Stimulated activated CD4-positive, alpha-beta T cell treated with anti-CD3 and anti-CD28 coated beads, Interleukin-4, amount 100 ng/mL, for 4 hours (primary cell): ENCODE measurements around the gene SOS1.
"Not testable (repeated sequence)": the region's sequence is repeated elsewhere in the genome, so short reads cannot be mapped to it uniquely, and the experiment has no call there.

Source experiments
- DNase-seq, 2 experiments: peaks; one replicate each; pipeline ENCODE4 v3.0.0-alpha.2; 2020

The SOS1 gene

GRCh38 chr2:39138187-39138836 lies 17.5 kb upstream of the SOS1 start:
- DNase-seq, result not testable (repeated sequence)

GRCh38 chr2:39136799-39137198 lies 15.9 kb upstream of the SOS1 start:
- DNase-seq, result no peak

- peak in 1 of 2 experiments; percentile 17 for DNase-seq
These were observed 14.9 kb upstream of the SOS1 start for GRCh38 chr2:39135690-39136259.

GRCh38 chr2:39133215-39133851 lies 12.5 kb upstream of the SOS1 start:
- DNase-seq, result no peak

- DNase-seq, result peak; percentile 38 to 74
These were observed 8.1 kb upstream of the SOS1 start for GRCh38 chr2:39128919-39129391.

GRCh38 chr2:39127973-39128372 lies 7.1 kb upstream of the SOS1 start:
- DNase-seq, result peak; percentile 15 to 29

- DNase-seq, result peak in 1 of 2 experiments; percentile 17
These were observed 3.9 kb upstream of the SOS1 start for GRCh38 chr2:39124746-39125057.

GRCh38 chr2:39124000-39124745 lies 3.3 kb upstream of the SOS1 start:
- peak; percentile 93 to 95 for DNase-seq

GRCh38 chr2:39123436-39123999 lies 2.7 kb upstream of the SOS1 start:
- DNase-seq, result no peak

- no peak for DNase-seq
These were observed 742 bp upstream of the SOS1 start for GRCh38 chr2:39121523-39122063.

- DNase-seq, result no peak
These were observed 405 bp downstream of the SOS1 start for GRCh38 chr2:39120521-39120770.

GRCh38 chr2:39119732-39120520 lies 925 bp downstream of the SOS1 start:
- DNase-seq, result peak; percentile 48 to 63

GRCh38 chr2:39118786-39119499 lies 1.9 kb downstream of the SOS1 start:
- no peak for DNase-seq

GRCh38 chr2:39115556-39115955 lies 5.3 kb downstream of the SOS1 start:
- DNase-seq, result no peak

GRCh38 chr2:39114771-39115170 lies 6.1 kb downstream of the SOS1 start:
- DNase-seq, result no peak

- DNase-seq, result no peak
These were observed 11.3 kb downstream of the SOS1 start for GRCh38 chr2:39109537-39109936.

GRCh38 chr2:39108377-39108776 lies 12.5 kb downstream of the SOS1 start:
- no peak for DNase-seq

GRCh38 chr2:39107724-39108273 lies 13.1 kb downstream of the SOS1 start:
- DNase-seq, result no peak

GRCh38 chr2:39107156-39107555 lies 13.7 kb downstream of the SOS1 start:
- DNase-seq, result no peak

- no peak for DNase-seq
These were observed 20.8 kb downstream of the SOS1 start for GRCh38 chr2:39099870-39100728.
